HG03066 (cell line): ENCODE results near the gene BTN3A1.
A peak's percentile ranks its signal among the peaks of the same experiment; 100 is the strongest.
"Not testable (repeated sequence)": the region's sequence is repeated elsewhere in the genome, so short reads cannot be mapped to it uniquely, and the experiment has no call there.

Source experiments
- ATAC-seq: cut with Tn5 transposase; IDR thresholded peaks from one replicate; pipeline ENCODE4 v1.9.1; 2021; ENCODE audit warnings: low read depth; ENCODE audit not compliant: unreplicated experiment

Gene BTN3A1

DNA sequence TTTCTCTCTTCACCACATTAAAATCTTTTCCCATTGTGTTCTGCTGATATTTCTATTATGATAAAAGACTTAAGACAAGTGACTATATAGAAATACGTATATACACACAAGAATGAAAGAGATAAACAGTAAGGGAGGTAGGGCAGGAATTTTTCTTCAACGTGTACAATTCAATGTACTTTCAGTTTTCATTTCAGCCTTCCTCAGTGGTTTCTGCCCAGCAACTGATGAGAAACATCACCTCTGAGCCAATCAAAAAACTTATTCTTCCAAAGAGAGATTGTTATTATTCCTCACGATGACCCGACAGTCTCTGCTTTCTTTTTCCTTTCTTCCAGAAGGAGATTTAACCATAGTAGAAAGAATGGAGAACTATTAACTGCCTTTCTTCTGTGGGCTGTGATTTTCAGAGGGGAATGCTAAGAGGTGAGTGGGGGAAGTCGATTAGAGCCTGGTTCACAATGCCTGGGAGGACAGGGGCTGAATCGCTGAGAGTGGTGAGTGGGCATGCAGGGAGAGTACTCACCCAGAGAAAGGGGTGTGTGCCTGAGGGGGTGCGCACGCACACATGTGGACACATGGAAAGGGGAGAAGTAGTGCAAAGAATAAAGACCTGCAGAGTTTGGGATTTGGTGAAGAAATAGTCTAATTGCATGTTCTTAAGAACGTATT is at the start of gene BTN3A1:
Gene BTN3A1 (plus strand): TSS at position 289 of the 672 bp plus-strand sequence. CDS start 3,289 bp downstream, outside the sequence.
- ATAC-seq: peak; percentile 90

DNA sequence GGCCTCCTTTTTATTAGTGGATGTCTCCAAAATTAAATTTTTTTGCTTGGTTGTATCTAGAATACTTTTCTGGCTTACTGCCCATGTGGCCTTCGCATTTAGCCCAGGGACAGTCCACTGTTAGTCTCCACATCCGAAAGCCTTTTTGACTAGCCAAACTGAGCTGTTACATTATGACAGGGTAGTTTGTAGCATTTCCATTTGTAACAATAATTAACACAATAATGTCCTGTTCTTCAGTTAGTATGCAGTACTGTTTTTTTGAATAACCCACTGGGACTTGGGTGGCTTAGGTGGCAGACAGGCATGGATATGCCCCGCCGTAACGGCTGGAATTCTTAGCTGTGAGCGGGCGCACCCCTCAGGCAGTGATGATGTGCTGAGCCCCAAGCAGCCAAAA is 49.8 kb upstream of the BTN3A1 start:
- ATAC-seq: no peak

DNA sequence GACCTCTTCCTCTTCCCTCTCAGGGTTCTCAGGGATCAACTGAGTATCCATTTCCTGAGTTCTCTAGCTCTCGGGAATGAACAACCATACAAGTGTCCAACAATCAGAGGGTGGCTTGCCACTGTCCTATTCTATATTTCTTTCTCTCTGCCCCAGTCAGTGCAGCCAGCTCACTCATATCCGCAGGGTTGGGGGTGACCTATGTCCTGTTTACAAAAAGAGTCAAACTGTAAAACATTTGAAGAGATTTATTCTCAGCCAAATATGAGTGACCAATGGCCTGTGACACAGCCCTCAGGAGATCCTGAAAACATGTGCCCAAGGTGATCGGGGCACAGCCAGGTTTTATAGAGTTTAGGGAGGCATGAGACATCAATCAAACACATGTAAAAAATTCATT is 47.9 kb upstream of the BTN3A1 start:
- ATAC-seq: no peak

DNA sequence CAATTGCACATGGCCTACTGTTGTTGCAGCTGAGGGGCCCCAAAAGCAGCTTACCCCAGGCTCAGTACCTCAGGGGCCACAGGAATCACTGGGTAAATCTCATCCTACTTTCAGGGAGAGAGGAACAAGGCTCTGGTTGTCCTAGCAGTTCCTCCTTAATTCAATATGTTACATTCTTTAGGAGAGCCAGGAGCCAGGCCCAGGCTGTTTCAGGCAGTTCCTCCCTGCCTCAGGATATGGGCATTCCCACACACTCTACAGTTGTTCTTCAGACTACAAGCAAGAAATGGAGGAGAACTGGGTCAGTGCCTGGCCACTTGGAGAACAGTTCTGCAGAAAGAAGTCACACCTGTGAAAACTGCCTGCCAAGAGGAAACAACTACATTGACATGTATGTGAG is 46.7 kb upstream of the BTN3A1 start:
- ATAC-seq: no peak

DNA sequence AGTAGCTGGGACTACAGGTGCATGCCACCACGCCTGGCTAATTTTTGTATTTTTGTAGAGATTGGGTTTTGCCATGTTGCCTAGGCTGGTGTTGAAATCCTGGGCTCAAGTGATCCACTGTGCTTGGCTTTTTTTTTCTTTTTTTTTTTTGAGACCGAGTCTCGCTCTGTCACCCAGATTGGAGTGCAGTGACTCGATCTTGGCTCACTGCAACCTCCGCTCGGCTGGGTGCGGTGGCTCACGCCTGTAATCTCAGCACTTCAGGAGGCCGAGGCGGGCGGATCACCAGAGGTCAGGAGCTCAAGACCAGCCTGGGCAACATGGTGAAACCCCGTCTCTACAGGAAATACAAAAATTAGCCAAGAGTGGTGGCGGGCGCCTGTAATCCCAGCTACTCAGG is 44.5 kb upstream of the BTN3A1 start:
- ATAC-seq: not testable (repeated sequence)

DNA sequence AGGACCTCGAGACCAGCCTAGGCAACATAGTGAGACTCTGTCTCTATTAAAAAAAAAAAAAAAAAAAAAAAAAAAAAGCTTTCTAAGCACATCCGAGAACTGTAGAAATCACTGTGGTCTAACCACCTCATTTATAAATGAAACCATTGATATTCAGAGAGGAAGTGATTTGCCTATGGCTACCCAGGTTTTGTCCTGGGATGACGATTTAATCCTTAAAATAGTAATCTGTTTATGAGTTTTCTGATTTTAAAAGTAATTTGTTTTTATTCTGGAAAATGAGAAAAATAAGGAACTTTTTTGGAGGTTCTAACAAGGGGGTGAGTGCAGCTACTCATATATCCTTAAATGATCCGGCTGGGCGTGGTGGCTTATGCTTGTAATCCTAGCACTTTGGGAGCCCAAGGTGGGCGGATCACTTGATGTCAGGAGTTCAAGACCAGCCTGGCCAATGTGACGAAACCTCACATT is 43.5 kb upstream of the BTN3A1 start:
- ATAC-seq: peak; percentile 41

DNA sequence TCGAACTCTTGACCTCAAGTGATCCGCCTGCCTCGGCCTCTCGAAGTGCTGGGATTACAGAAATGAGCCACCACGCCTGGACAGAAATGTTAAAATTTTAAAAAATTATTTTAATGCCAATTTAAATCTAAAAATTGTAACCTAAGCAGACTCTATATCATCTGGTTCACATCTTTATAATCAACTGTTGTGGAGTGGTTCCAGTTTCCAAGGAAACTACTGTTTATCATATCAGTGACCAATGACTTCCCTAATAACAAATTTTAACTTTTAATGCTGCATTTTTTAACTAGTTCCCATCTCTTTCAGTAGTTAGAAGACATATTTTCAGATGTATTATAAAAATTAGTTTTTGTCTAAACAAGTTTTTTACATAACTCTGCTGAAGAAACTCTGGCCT is 42.3 kb upstream of the BTN3A1 start:
- no peak for ATAC-seq

DNA sequence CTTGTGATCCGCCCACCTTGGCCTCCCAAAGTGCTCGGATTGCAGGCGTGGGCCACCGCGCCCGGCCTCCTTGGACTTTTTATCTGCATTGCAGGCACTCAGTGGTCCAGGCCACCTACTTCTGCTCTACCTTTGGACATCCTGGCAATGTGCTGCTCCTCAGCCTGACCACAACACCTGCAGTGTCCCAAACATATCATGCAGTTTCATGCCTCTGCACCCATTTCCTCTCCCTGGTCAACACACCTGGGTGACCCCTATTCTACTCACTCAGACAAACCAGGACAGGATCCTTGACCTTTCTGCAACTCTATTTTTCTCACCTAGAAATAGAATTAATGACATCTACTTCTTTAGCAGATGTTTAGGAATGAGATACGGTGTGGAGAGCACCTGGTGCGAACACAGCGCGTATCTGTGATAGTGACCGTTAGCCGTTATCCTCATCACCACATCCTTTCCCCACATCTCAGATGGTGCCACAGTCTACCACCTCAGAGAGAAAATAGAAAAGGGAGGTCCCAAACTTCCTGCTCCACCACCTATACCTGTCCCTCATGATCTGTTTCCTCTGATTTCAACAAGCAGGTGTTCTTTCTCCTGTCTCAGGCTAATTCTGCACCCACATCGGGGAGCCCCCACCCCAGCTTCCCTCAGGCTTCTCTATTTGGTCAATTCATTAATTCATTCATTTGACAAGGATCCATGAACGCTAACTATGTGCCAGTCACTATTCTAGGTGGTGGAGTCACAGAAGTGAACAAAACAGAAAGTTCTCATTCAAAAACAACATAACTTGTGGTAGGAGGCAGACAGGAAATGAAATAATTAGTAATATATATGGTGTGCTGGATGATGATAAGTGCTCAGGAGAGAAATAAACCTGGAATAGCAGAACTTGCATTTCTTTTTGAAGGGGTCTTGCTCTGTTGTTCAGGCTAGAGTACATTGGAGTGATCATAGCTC is 41.3 kb upstream of the BTN3A1 start:
- peak; percentile 47 for ATAC-seq

DNA sequence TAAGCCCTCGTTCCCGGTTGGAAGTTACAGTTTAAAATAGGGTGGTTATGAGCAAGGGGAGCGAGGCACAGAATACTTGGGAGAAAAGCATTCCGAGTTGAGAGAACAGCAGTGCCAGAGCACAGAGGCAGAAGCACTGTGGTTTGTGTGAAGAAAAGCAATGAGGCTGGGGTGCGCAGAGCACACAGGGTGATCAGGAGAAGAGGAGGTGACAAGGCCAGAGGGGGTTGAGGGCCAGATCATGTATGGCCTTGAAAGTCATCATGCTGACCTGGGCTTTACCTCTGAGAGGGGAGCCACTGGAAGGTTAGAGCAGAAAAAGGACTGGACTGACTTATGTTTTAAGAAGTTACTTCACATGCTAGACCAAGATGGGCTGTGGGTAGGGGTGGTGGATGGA is 40.5 kb upstream of the BTN3A1 start:
- ATAC-seq: no peak

DNA sequence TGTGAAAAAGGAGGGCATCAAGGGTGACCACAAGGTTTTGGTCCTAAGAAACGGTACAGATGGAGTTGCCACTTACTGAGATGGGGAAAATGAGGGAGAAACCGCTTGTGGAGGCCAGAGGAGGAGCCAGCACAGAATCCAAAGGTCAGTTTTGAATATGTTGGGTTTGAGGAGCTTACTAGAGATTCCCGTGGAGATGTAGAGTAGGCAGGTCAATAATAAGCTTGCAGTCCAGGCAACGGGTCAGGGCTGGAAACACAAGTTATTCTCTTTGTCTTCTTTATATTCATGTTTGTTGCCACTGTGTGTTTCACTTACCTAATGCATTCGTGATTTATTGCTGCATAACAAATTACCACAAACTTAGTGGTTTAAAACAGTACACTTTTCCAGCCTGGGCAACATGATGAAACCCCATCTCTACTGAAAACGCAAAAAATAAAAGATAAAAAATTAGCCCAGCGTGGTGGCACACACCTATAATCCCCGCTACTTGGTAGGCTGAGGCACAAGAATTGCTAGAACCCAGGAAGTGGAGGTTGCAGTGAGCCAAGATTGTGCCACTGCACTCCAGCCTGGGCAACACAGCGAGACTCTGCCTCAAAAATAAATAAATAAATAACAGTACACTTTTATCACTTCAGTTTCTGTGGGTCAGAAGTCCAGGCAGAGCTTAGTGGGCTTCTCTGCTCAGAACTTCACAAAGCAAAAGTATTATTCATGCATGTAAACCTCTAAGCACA is 39.8 kb upstream of the BTN3A1 start:
- ATAC-seq: no peak

DNA sequence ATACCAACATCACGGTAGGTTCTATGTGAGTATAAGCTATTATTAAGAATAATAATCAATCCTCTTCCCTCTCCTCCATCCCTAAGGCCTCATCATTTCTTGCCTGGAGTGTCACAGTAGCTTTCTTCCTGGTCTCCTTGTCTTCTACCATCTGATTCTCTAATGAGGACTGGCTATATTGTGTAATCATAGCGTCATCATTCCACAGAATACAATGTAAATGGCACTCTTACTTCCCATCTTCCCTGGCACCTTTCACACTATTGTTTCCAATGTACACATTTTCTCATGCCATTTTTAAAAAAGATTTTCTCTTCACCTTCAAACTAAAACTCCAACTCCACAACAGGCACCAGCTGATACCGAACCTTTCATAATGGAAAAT is 39.2 kb upstream of the BTN3A1 start:
- no peak for ATAC-seq

GRCh38 chr6:26363882-26364701 is 38.0 kb upstream of the BTN3A1 start:
- ATAC-seq: no peak

- ATAC-seq: no peak
Observed at GRCh38 chr6:26365633-26365995, 36.5 kb upstream of the BTN3A1 start.

DNA sequence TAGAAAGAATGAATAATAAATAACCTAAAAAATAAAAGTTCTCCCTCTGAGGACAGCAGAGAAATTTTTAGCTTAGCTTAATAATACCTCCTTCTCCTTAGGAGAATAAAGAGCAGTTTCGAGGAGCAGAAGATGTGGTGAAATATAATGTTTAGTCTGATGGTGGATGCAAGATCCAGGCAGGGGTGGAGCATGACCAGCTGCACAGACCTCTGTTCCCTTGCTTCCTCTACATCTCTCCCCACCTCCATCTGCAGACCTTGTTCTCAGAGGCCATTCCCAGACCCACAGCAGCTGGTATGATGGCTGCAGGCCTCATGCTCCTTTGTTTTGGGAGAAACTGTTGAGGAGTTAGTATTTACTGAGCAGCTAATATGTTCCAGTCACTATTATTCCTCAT is 35.6 kb upstream of the BTN3A1 start:
- no peak for ATAC-seq

DNA sequence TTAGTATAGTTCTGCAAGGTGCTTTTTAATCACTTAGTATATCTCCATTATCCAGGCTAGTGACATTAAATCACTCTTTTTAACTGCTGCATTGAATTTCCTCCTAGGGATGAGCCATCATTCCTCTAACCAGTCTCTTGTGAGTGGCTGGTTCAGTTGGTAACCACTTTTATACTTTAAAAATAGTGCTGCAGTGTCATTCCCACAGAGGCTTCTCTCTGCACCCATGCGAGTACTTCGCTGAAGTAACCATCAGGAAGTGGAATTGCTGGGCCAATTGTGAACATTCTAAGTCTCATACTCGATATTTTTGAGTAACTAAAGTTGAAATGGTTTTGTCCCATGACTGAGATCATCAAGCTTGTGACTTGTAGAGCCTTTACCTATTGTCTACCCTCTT is 35.0 kb upstream of the BTN3A1 start:
- ATAC-seq: no peak

GRCh38 chr6:26371813-26372212 is 30.3 kb upstream of the BTN3A1 start:
- ATAC-seq: not testable (repeated sequence)

DNA sequence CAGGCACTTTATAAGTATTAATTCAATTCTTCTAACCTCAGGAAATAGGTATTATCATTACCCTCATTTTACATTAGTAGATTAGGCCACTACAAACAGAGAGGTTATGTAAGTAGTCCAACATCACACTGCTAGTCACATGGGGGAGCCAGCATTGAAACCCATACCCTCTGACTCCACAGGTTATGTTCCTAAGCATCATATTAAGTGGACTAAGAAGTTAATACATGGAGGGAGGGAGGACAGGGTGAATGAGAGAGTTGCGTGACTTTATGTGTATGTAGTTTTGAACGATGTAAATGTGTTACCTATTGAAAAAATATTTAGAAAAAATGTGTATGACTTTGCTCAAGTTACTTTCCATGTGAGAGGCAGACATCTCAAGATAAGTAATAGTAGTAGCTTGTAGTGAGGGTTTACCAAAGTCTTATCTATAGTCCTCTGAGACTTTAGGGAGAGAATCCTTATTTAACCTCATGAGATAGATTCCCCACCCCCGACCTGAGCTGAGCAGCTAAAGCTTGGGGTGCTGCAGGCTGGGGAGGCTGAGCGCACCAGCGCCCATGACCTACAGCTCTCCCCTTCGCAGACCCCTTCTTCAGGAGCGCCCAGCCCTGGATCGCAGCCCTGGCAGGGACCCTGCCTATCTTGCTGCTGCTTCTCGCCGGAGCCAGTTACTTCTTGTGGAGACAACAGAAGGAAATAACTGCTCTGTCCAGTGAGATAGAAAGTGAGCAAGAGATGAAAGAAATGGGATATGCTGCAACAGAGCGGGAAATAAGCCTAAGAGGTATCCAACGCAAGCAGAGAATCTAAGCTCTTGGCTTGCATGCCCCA is 29.5 kb upstream of the BTN3A1 start:
- ATAC-seq: no peak

DNA sequence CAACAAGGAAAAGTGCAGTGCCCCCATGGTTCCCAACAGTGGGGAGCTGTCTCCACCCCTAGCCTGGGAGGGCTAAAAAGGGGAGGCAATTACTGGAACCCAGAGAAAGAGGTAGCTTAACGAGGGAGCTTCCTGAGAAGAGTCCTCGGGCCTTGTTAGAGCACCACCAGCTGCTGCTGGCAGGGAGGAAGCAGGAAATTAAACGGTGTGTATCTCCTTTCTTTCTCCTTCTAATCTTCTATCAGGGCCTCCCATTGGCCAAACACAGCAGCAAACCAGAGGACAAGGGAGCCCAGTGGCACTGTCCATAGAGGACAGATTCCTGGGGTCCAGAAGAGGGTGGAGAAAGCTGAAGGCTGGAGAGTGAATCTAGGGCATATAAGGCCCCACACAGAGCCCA is 26.8 kb upstream of the BTN3A1 start:
- ATAC-seq: no peak

- no peak for ATAC-seq
Observed at GRCh38 chr6:26377719-26378118, 24.4 kb upstream of the BTN3A1 start.
